Skin epidermis (tissue), 12 donors: ENCODE results near the gene AMIGO1.
"Not testable (repeated sequence)": the region's sequence is repeated elsewhere in the genome, so short reads cannot be mapped to it uniquely, and the experiment has no call there.

Experiments
- H3K27ac ChIP-seq, 21 experiments: fragments of 200-600 bp; sonication (generic) in 11 of 21; one replicate each; pipeline ENCODE4 v1.5.0; 2020; ENCODE audit warnings: mild to moderate bottlenecking in 3 of 21, inconsistent platforms in 2 of 21, moderate library complexity in 2 of 21
- H3K4me3 ChIP-seq, 7 experiments: fragments of 200-600 bp; sonication (generic) in 2 of 7; one replicate each; pipeline ENCODE4 v1.5.0; 2020; ENCODE audit warnings: inconsistent platforms in 2 of 7, mild to moderate bottlenecking in 2 of 7, moderate library complexity in 1 of 7

The AMIGO1 gene

GRCh38 chr1:109490029-109490933 lies 19.2 kb downstream of the AMIGO1 start:
- Histone ChIP-seq H3K4me3 (no peak overlapping the region), H3K27ac (no peak overlapping the region)

- no peak overlapping the region for H3K27ac ChIP-seq
- no peak overlapping the region for H3K4me3 ChIP-seq
Observed at GRCh38 chr1:109488696-109489095, 20.8 kb downstream of the AMIGO1 start.

GRCh38 chr1:109488201-109488600 lies 21.3 kb downstream of the AMIGO1 start:
- H3K27ac ChIP-seq = no peak overlapping the region
- no peak overlapping the region for H3K4me3 ChIP-seq

GRCh38 chr1:109487261-109487660 lies 22.3 kb downstream of the AMIGO1 start:
- Histone ChIP-seq H3K4me3 (no peak overlapping the region), H3K27ac (no peak overlapping the region)

GRCh38 chr1:109485001-109485400 lies 24.5 kb downstream of the AMIGO1 start:
- Histone ChIP-seq H3K4me3 (peak overlapping the region in 5 of 7 experiments; percentile 56 to 63 (median 59)), H3K27ac (no peak overlapping the region)

- H3K27ac ChIP-seq = peak overlapping the region in 20 of 21 experiments; percentile 86 to 100 (median 98)
Observed at GRCh38 chr1:109484519-109484975, 25.0 kb downstream of the AMIGO1 start.

GRCh38 chr1:109483672-109484518 lies 25.6 kb downstream of the AMIGO1 start, which contains the start of gene ATXN7L2:
Gene ATXN7L2 (plus strand): TSS chr1:109483905. CDS start chr1:109483954, 49 bp downstream.
- peak within 1 kb of the TSS; percentile 53 to 78 (median 59) for H3K4me3 ChIP-seq
- H3K27ac ChIP-seq = peak within 1 kb of the TSS; percentile 86 to 100 (median 98)

More at GRCh38 chr1:109484519-109484975, 25.0 kb downstream of the AMIGO1 start:
- peak overlapping the region; percentile 53 to 78 (median 59) for H3K4me3 ChIP-seq

- Histone ChIP-seq H3K27ac (peak overlapping the region in 10 of 21 experiments; percentile 30 to 99 (median 56)), H3K4me3 (peak overlapping the region; percentile 34 to 78 (median 59))
Observed at GRCh38 chr1:109482791-109483671, 26.5 kb downstream of the AMIGO1 start.

- Histone ChIP-seq H3K4me3 (no peak overlapping the region), H3K27ac (no peak overlapping the region)
Observed at GRCh38 chr1:109482242-109482641, 27.3 kb downstream of the AMIGO1 start.

GRCh38 chr1:109481646-109482045 lies 27.9 kb downstream of the AMIGO1 start:
- Histone ChIP-seq H3K4me3 (no peak overlapping the region), H3K27ac (no peak overlapping the region)

- H3K4me3 ChIP-seq = no peak overlapping the region
- H3K27ac ChIP-seq = no peak overlapping the region
Observed at GRCh38 chr1:109479901-109480300, 29.6 kb downstream of the AMIGO1 start.

GRCh38 chr1:109479311-109479710 lies 30.2 kb downstream of the AMIGO1 start:
- H3K4me3 ChIP-seq = no peak overlapping the region
- no peak overlapping the region for H3K27ac ChIP-seq

GRCh38 chr1:109478806-109479205 lies 30.7 kb downstream of the AMIGO1 start:
- Histone ChIP-seq H3K4me3 (no peak overlapping the region), H3K27ac (no peak overlapping the region)

GRCh38 chr1:109477821-109478220 lies 31.7 kb downstream of the AMIGO1 start:
- no peak overlapping the region for H3K4me3 ChIP-seq
- no peak overlapping the region for H3K27ac ChIP-seq

- Histone ChIP-seq H3K4me3 (no peak overlapping the region), H3K27ac (no peak overlapping the region)
Observed at GRCh38 chr1:109476825-109477224, 32.7 kb downstream of the AMIGO1 start.

- H3K27ac ChIP-seq = no peak overlapping the region
- H3K4me3 ChIP-seq = no peak overlapping the region
Observed at GRCh38 chr1:109475261-109475660, 34.3 kb downstream of the AMIGO1 start.

- no peak overlapping the region for H3K27ac ChIP-seq
Observed at GRCh38 chr1:109474697-109475096, 34.8 kb downstream of the AMIGO1 start.

GRCh38 chr1:109473284-109474057 lies 36.1 kb downstream of the AMIGO1 start:
- H3K27ac ChIP-seq, H3K4me3 ChIP-seq: not testable (repeated sequence)

More at GRCh38 chr1:109474697-109475096, 34.8 kb downstream of the AMIGO1 start:
- no peak overlapping the region for H3K4me3 ChIP-seq
